Heart right ventricle (tissue), 16 donors: ENCODE data around the gene ARHGEF16. TPM values are rescaled to one million over a fixed set of nuclear protein-coding genes. Genes with fewer than 3 reads are reported as not detected.
A peak's percentile ranks its signal among the peaks of the same experiment; 100 is the strongest.

Experiments
- ATAC-seq, 8 donors: fragments of 200-7000 bp; cut with Tn5 transposase; one replicate each; pipeline ENCODE4 v1.9.1; 2020; ENCODE audit warnings: mild to moderate bottlenecking in 8 of 8, moderate library complexity in 8 of 8, moderate number of reproducible peaks in 1 of 8
- DNase-seq, 2 donors: peaks; one replicate each; pipeline ENCODE4 v3.0.0-alpha.2; 2020
- H3K27ac ChIP-seq, 10 donors: fragments of 200-600 bp; sonication (generic) in 2 of 10; one replicate each; pipeline versions ENCODE4 v1.5.0 to v1.8.0; 2020 to 2022; ENCODE audit warnings: mild to moderate bottlenecking in 3 of 10
- H3K27me3 ChIP-seq, 7 donors: fragments of 200-600 bp; one replicate each; pipeline ENCODE4 v1.8.0; 2021 to 2022; ENCODE audit warnings: mild to moderate bottlenecking in 2 of 7
- H3K36me3 ChIP-seq, 9 donors: fragments of 200-600 bp; sonication (generic) in 1 of 9; one replicate each; pipeline versions ENCODE4 v1.5.0 to v1.8.0; 2020 to 2022; ENCODE audit warnings: mild to moderate bottlenecking in 2 of 9
- H3K4me1 ChIP-seq, 9 donors: fragments of 200-600 bp; sonication (generic) in 1 of 9; one replicate each; pipeline versions ENCODE4 v1.5.0 to v1.8.0; 2020 to 2022; ENCODE audit warnings: mild to moderate bottlenecking in 4 of 9
- H3K4me3 ChIP-seq, 10 donors: fragments of 200-600 bp; sonication (generic) in 2 of 10; one replicate each; pipeline versions ENCODE4 v1.5.0 to v1.8.0; 2020 to 2022; ENCODE audit warnings: mild to moderate bottlenecking in 7 of 10, moderate library complexity in 2 of 10
- H3K9me3 ChIP-seq, 11 donors: fragments of 200-600 bp in 10 of 11; sonication (generic) in 2 of 11; one replicate each; pipeline versions ENCODE4 v1.5.0 to v1.8.0; 2013 to 2022; ENCODE audit warnings: mild to moderate bottlenecking in 2 of 11, control low read depth in 1 of 11, moderate library complexity in 1 of 11
- WGBS, 2 donors: extraction: QIAGEN DNeasy Blood & Tissue Kit; methylation state at CpG; one replicate each; pipeline ENCODE4 v1.1.7; 2013; ENCODE audit warnings: inconsistent platforms in 1 of 2; 5-methylcytosine and 5-hydroxymethylcytosine counted together
- intact Hi-C, 10 donors: fragments of 100-400 bp; cut with DNase I; formaldehyde crosslinking; loops; one replicate each; pipeline versions ENCODE4 v1.11.1 to v1.14.2; 2022
- polyA plus RNA-seq, 2 donors: library from polyadenylated mRNA; stranded (reverse); fragments of 200-250 nt; gene quantifications; one replicate each; pipeline ENCODE4 v1.2.3, GENCODE V29; 2013
- total RNA-seq, 10 donors: library from RNA; stranded (reverse); fragmentation: NEBNext Ultra II Directional in 3 of 10; extraction: Animal tissue kit (Norgen Biotek cat#: 25700) in 3 of 10; gene quantifications; one replicate each; pipeline versions ENCODE4 v1.2.1 to v1.2.4, GENCODE V29; 2021 to 2023
- TF ChIP-seq, protein P1 (sequence below), 9 donors: fragments of 200-600 bp; sonication (generic) in 2 of 9; IDR thresholded peaks; one replicate each; pipeline versions ENCODE4 v1.5.0 to v1.8.0; 2021 to 2022; ENCODE audit warnings: antibody characterized with exemption in 9 of 9, mild to moderate bottlenecking in 5 of 9, moderate library complexity in 1 of 9
- donor health status: Arrhythmogenic right ventricular cardiomyopathy.
- donor health status: ischemic (EF 13 %, LVEDD 7.1; RV severe dilation, severe dysfunction).
- donor health status: healthy with polysubstance abuse.
- donor health status: DM: no; HTN: yes; CAD: no.
- donor health status: DM: no; HTN: no; CAD: no.
- donor health status: ischemic (EF 25% LVEDD 6.9; RV normal size, moderate dysfunction).
- donor health status: ischemic (EF 25% LVEDD 5.7; RV mildly dilated, moderate dysfunction).
- donor health status: healthy.
- donor health status: DM: yes; HTN: yes; CAD: no.
- donor health status: Ischemic cardiomyopathy.
- donor health status: ischemic (EF 35%, LVEDD 5.7; RV mildly dilated, moderate dysfunction).
- donor health status: nonischemic (EF 11% LVEDD 7.7; RV severe dilation, severe dysfunction).
- donor health status: DM: yes; HTN: yes; CAD: no.
- donor health status: PGD.
- donor health status: ischemic (EF 29% LVEDD 5.4; RV normal size, mild dysfunction).
- donor health status: nonischemic (EF 23%, LVEDD 6.1; RV moderate dilation, normal function).

ARHGEF16 gene
- total and polyA plus RNA-seq, 12 donors, result 0.17 to 1.1 (median 0.40) TPM

DNA sequence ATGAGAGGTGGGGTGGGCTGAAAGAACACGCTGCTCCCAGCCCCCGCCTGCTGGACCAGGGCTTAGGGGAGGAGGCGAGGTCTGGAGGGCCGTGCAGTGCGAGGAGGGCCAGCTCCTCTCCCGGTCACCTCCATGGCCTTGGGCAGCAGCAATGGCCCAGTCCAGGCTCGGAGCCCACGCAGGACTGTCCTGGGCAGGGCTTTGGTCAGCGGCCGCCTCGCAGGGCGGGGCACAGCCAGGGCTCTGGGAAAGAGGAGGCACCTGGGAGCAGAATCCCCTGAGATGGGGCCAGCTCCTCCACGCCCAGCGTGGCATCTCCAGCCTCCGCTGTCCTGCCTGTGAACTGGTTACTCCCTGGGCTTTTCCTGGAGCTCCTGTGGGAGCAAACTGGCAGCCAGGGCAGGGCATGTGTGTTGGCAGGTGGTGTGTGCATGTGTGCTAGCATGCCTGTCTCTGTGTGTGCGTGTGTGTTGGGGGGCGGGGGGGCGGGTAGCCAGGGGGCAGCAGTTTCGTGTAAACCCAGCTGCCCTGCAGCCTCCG, 27.4 kb downstream of the ARHGEF16 start:
- TF ChIP-seq, protein P1, sequence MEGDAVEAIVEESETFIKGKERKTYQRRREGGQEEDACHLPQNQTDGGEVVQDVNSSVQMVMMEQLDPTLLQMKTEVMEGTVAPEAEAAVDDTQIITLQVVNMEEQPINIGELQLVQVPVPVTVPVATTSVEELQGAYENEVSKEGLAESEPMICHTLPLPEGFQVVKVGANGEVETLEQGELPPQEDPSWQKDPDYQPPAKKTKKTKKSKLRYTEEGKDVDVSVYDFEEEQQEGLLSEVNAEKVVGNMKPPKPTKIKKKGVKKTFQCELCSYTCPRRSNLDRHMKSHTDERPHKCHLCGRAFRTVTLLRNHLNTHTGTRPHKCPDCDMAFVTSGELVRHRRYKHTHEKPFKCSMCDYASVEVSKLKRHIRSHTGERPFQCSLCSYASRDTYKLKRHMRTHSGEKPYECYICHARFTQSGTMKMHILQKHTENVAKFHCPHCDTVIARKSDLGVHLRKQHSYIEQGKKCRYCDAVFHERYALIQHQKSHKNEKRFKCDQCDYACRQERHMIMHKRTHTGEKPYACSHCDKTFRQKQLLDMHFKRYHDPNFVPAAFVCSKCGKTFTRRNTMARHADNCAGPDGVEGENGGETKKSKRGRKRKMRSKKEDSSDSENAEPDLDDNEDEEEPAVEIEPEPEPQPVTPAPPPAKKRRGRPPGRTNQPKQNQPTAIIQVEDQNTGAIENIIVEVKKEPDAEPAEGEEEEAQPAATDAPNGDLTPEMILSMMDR (IDR thresholded peaks at IDR 0.05), result no peak
- DNase-seq (no peak), ATAC-seq (no peak)
- no peak overlapping the region for H3K27ac ChIP-seq
- 77 to 80% methylated on average over 20 of the region's 20 CpGs for WGBS, 2 donors
- H3K9me3 ChIP-seq, result no peaks in the 10 kb centered on the region
- peaks cover 0 to 21% (median 0%) of the 10 kb centered on the region in 7 donors for H3K27me3 ChIP-seq
- intact Hi-C loops, result loop anchor here in 2 of 10 donors (2.0 to 5.0 kb wide), 2 partner anchors 29 to 35 kb away; no protein-coding TSS in a partner anchor
- no peaks in the 10 kb centered on the region for H3K36me3 ChIP-seq
- no peaks in the 10 kb centered on the region for H3K4me1 ChIP-seq
- H3K4me3 ChIP-seq, result no peak overlapping the region

DNA sequence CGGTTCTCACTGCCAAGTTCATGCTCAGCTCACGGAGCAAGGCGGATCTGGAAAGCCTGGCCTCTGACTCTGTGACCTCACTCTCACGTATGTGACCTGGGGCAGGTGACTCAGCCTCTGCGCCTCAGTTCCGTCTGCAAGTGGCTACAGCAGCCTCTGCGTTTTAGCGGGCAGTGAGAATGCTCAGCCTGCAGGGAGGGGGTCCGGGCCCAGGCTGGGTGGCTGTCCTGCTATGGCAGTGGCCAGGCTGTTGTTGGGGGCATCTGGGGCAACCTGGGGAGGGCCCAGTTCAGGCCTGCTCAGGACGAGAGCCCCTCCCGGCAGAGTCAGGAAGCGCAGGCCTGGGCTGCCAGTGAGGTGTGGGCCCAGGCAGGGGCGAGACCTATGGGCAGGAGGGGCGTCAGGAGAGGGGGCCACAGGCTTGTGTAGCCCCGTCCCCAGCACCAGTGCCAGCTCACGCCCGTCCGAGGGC, 27.9 kb downstream of the ARHGEF16 start:
- Histone ChIP-seq H3K27ac (no peak overlapping the region), H3K36me3 (no peaks in the 10 kb centered on the region), H3K9me3 (no peaks in the 10 kb centered on the region), H3K4me3 (no peak overlapping the region), H3K27me3 (peaks cover 0 to 25% (median 0%) of the 10 kb centered on the region in 7 donors), H3K4me1 (no peaks in the 10 kb centered on the region)
- ATAC-seq (no peak), DNase-seq (no peak)
- 65 to 74% methylated on average over 18 of the region's 18 CpGs for WGBS, 2 donors
- intact Hi-C loops, result loop anchor here in 2 of 10 donors (2.0 to 5.0 kb wide), 2 partner anchors 30 to 35 kb away; no protein-coding TSS in a partner anchor
- TF ChIP-seq, protein P1 (IDR thresholded peaks at IDR 0.05), result peak in 1 of 9 donors; percentile 14

DNA sequence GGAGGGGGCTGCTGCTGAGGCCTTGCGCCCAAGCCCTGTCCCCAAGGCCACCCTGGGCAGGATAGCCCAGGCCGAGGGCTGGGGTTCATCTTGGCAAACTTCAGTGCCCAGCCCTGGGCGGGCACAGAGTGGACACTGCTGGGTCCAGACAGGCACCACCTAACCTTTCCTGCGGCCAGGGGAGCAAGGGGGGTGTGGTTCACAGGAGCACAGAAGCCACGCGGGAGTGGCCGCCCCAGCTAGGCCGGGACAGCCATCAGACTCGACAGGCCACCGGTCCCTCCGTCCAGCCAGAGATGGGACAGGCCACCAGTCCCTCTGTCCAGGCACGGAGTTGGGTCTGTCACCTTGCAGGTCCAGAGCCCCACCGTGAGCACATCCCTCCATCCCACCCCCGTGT, 28.9 kb downstream of the ARHGEF16 start:
- Histone ChIP-seq H3K4me1 (no peaks in the 10 kb centered on the region), H3K27me3 (peaks cover 0 to 25% (median 0%) of the 10 kb centered on the region in 7 donors)
- 73 to 78% methylated on average over 13 to 14 of the region's 14 CpGs for WGBS, 2 donors

DNA sequence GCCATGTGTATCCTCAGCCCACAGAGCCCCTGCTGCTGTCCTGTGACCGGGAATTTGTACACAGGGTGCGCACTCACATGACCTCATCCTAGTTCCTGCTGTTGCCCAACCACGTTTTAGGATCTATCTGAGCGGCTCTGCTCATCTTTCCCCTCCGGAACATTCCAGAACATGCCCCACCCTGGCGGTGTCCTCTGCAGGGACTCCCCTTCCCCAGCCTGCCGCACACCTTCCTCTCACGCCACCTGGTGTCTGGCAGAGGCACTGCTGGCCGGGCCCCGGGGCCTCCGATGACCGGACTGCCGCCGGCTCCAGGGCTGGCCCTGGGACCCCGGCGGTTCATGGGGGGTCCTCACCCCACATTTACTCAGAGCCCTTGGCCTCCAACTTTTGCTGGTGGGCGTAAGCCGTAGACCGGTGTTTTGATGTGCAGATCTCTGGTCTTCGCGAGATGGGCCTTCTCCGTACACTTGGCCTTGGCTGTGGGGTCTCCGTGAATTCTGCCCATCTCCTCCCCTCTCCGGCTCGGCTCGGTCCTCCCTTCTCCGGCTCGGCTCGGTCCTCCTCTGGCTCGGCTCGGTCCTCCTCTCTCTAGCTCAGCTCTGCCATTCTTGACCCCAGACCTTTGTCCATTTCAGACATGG, 29.5 kb downstream of the ARHGEF16 start:
- peaks cover 0 to 25% (median 0%) of the 10 kb centered on the region in 7 donors for H3K27me3 ChIP-seq
- DNase-seq (peak in 1 of 2 donors; percentile 66), ATAC-seq (peak in 6 of 8 donors; percentile 39 to 66 (median 57))
- TF ChIP-seq, protein P1 (IDR thresholded peaks at IDR 0.05), result peak; percentile 68 to 93 (median 85)
- no peak overlapping the region for H3K4me3 ChIP-seq
- 37 to 42% methylated on average over 31 of the region's 31 CpGs for WGBS, 2 donors
- H3K36me3 ChIP-seq, result no peaks in the 10 kb centered on the region
- no peak overlapping the region for H3K27ac ChIP-seq
- no peaks in the 10 kb centered on the region for H3K4me1 ChIP-seq
- intact Hi-C loops, result loop anchor here in 9 of 10 donors (1.0 to 5.0 kb wide), 4 partner anchors 30 to 37 kb away; partner anchors contain the start of gene ARHGEF16 (in 1 of the 9)
- H3K9me3 ChIP-seq, result peaks cover 0 to 13% (median 3%) of the 10 kb centered on the region in 11 donors

More for the DNA sequence above, 28.9 kb downstream of the ARHGEF16 start:
- Histone ChIP-seq H3K27ac (no peak overlapping the region), H3K9me3 (peaks cover 0 to 7% (median 2%) of the 10 kb centered on the region in 11 donors), H3K36me3 (no peaks in the 10 kb centered on the region), H3K4me3 (no peak overlapping the region)
- DNase-seq (no peak), ATAC-seq (peak in 1 of 8 donors; percentile 16)
- TF ChIP-seq, protein P1 (IDR thresholded peaks at IDR 0.05), result no peak
- intact Hi-C loops, result loop anchor here in 2 of 10 donors (2.0 to 5.0 kb wide), 2 partner anchors 31 to 36 kb away; no protein-coding TSS in a partner anchor
